GM21526 (cell line): ENCODE measurements around the gene TLR10.
A peak's percentile ranks its signal among the peaks of the same experiment; 100 is the strongest.
"Not testable (repeated sequence)": the region's sequence is repeated elsewhere in the genome, so short reads cannot be mapped to it uniquely, and the experiment has no call there.

Experiments
- ATAC-seq: cut with Tn5 transposase; IDR thresholded peaks from one replicate; pipeline ENCODE4 v1.9.1; 2021; ENCODE audit warnings: moderate library complexity; ENCODE audit not compliant: unreplicated experiment, low FRiP score

Gene TLR10

GRCh38 chr4:38803833-38804653, 21.3 kb upstream of the TLR10 start:
- ATAC-seq = peak; percentile 40

- ATAC-seq = no peak
Observed at GRCh38 chr4:38802561-38803355, 20.0 kb upstream of the TLR10 start.

DNA sequence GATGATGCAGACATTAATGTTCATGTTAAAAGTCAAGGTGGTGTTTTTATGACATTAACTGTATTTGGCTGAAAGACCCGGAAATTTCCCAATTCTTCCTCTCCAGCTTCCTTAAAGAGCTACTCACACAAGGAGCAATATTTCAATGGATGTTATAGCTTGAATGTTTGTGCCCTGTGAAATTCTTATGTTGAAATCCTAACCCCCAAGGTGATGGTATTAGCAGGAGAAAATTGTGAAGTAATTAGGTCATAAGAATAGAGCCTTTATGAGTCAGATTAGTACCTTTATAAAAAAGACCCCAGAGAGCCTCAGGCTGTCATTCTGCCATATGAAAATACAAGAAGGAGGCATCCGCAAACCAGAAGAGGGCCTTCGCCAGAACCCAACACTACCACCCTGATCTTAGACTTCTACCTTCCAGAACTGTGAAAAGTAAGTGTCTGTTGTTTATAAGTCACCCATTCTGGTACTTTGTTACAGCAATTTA, 18.2 kb upstream of the TLR10 start:
- no peak for ATAC-seq

DNA sequence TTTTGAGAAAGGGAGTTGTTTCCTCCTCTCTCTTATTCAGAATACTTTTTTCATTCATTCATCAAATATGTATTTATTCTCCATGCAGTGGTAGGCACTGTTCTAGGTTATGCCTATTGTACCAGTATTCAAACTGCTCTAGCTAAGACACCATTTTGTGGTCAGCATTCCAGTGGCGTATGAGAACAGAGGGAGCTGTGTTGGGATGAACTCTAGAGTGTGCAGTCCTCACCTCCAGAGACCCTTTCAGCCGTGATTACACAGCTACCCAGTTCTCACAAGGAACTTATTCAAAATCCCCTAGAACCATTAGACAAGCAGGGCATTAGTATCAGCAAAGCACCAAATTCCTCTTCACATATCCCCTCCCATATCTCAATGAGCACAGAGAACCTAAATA, 17.6 kb upstream of the TLR10 start:
- no peak for ATAC-seq

DNA sequence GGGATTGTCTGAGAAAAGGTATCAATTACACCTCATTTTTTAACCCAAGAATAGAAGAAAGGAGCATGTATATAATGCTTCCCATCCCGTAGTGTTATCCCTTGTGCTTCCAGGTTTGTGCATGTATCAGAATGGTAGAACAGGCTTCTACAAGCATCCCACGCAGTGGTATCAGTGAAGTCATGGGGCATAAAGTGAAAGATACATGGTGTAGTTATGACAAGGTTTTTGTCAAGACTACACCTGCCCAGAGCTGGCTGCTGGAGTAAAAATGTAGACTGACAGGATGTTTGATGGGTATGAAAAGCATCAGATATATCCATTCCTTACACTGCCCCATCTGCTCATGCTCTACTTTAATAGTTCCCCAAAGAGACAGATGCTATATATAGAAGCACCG, 12.3 kb upstream of the TLR10 start:
- no peak for ATAC-seq

DNA sequence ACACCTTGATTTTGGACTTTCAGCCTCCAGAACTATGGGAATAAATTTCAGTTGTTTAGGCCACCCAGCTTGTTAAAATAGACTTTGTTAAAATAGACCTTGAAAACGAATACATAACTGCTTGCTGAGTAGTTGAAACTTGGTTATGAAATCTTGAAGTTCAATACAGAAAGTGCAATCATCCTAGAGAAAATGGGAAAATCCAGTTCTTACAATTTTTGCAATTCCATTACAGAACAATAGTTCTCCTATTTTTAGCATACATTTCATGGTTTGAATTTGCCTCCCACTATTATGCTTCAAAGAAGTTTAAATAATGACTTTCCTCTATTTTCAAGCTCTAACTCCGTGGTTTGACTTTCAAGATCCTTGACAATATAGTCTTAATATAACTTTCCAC, 11.3 kb upstream of the TLR10 start:
- no peak for ATAC-seq

DNA sequence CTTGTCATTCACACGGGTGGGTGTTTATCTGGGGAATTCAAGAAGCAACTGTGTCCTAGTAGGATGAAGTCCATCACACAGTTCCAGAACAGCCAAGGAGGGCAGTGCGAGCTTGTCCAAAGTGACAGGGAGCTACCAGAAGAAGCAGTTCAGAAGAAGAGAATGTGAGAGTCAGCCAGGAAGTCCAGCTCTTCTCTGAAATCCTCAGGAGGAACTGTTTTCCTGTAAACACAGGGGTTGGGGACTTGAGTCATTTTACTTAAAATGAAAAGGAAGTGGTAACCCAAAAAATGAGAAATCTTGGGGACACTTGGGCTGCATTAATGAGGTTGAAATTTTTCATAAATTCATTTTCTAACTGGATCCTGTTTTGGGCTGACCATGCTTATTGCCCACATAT, 8.2 kb upstream of the TLR10 start:
- no peak for ATAC-seq

DNA sequence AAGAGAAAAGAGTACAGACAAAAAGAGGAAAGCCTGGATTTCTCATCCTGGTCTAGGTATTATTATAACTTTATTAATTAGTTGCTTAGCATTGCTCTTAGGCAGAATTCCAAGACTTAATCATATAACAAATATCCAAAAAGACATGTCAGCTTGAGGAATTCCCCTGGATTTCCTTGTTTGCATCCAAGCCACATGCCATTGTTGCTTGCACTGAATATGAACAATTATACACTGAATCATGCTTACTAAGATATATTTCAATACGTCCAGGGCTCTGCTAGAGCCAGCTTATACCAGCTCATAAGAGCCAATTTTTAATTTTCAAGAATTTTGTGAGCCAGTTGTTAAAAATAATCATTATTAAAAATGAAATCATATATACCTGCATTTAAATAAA, 5.5 kb upstream of the TLR10 start:
- no peak for ATAC-seq

DNA sequence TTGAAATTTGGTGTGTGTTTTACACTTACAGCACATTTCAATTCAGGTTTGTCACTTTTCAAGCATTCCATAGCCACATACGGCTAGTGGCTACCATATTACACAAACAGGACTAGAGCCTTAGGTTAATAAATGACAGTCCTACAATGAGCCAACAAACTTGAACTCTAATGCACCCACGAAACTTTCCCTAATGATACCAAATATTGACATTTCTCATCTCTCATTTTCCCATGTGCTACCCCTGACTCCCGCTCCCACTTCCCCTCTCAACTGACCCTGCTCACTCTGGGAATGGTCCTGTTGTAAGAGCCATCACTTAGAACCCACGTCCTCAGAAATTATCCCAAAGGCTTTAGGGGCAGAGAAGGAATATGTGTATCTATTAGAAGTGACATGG, 4.9 kb upstream of the TLR10 start:
- no peak for ATAC-seq

GRCh38 chr4:38785901-38786402, 3.2 kb upstream of the TLR10 start:
- peak; percentile 40 for ATAC-seq

- no peak for ATAC-seq
Observed at GRCh38 chr4:38785041-38785790, 2.4 kb upstream of the TLR10 start.

- ATAC-seq = no peak
Observed at GRCh38 chr4:38784141-38784540, 1.4 kb upstream of the TLR10 start.

GRCh38 chr4:38783109-38783460, 295 bp upstream of the TLR10 start:
- no peak for ATAC-seq

DNA sequence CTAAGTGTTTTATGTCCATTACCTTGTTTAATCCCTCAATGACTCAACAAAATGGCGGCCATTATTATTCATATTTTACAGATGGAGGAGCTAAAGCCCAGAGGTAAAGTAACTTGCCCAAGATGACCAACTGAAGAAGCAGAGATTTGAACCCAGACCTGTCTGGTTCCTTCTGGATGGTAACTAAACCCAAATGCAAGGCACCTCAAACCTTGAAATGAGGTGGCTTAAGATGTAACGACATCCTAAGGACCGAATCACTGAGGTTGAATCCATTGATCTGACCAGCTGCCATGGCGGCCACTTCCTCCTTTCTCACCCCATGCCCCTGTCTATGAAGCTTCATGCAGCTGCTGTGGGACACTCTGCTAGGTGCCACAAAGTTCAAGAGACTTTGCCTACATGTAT, 932 bp downstream of the TLR10 start:
- ATAC-seq = peak; percentile 36

- no peak for ATAC-seq
Observed at GRCh38 chr4:38780833-38781484, 1.8 kb downstream of the TLR10 start.

DNA sequence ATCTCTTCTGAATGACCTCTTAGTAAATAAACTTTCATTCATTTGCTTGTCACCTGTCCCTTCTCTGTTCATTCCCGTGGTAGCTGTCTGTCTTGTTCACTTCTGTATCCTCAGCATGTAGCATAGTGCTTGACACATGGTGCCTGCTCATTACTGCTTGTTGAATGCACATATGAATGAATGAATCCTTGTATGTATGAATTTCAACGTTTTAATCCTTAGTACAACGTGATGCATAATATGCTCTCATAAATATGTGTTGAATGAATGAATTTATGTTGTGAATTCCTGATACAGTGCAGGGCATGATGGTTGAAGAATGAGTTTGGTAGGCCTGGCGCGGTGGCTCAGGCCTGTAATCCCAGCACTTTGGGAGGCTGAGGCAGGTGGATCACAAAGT, 3.0 kb downstream of the TLR10 start:
- no peak for ATAC-seq

- ATAC-seq = not testable (repeated sequence)
Observed at GRCh38 chr4:38777925-38778324, 4.9 kb downstream of the TLR10 start.

- ATAC-seq = no peak
Observed at GRCh38 chr4:38775326-38775725, 7.5 kb downstream of the TLR10 start.

- no peak for ATAC-seq
Observed at GRCh38 chr4:38774181-38774955, 8.4 kb downstream of the TLR10 start.

DNA sequence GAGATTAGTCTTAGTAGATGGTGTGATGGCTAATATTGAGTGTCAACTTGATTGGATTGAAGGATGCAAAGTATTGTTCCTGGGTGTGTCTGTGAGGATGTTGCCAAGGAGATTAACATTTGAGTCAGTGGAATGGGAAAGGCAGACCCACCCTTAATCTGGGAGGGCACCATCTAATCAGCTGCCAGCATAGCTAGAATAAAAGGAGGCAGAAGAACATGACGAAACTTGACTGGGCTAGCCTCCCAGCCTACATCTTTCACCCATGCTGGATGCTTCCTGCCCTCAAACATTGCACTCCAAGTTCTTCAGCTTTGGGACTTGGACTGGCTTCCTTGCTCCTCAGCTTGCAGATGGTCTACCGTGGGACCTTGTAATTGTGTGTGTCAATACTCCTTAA, 12.5 kb downstream of the TLR10 start:
- ATAC-seq = not testable (repeated sequence)
